SK-N-SH treated with all-trans-retinoic acid at 6 μM for 48 hours (cell line): ENCODE measurements around the gene FOXRED2.

ENCODE experiments used
- ARNTL ChIP-seq: fragments of 450-650 bp; formaldehyde crosslinking; IDR thresholded peaks from 2 replicates; pipeline ENCODE4 v1.5.0; 2020; ENCODE audit warnings: low read depth, mild to moderate bottlenecking, moderate library complexity, borderline replicate concordance
- CREB5 ChIP-seq: fragments of 250-450 bp; sonication (Bioruptor Pico); IDR thresholded peaks from 2 replicates; pipeline ENCODE4 v1.5.1; 2020; ENCODE audit warnings: low read depth, mild to moderate bottlenecking, moderate library complexity
- CSDC2 ChIP-seq: fragments of 250-450 bp; sonication (Bioruptor Pico); IDR thresholded peaks from 2 replicates; pipeline ENCODE4 v1.5.0; 2020; ENCODE audit warnings: mild to moderate bottlenecking, moderate library complexity
- OSR1 ChIP-seq: fragments of 250-450 bp; sonication (Bioruptor Pico); IDR thresholded peaks from 2 replicates; pipeline ENCODE4 v1.8.0; 2022; ENCODE audit warnings: moderate library complexity, mild to moderate bottlenecking, inconsistent platforms
- SNAI2 ChIP-seq: fragments of 250-450 bp; sonication (Bioruptor Pico); IDR thresholded peaks from 2 replicates; pipeline ENCODE4 v1.5.0; 2020; ENCODE audit warnings: mild to moderate bottlenecking, moderate library complexity
- TCF4 ChIP-seq: fragments of 250-450 bp; sonication (Bioruptor Pico); IDR thresholded peaks from 2 replicates; pipeline ENCODE4 v1.8.0; 2021; ENCODE audit warnings: mild to moderate bottlenecking, moderate library complexity, borderline replicate concordance
- ZC3H10 ChIP-seq: fragments of 250-450 bp; sonication (Bioruptor Pico); IDR thresholded peaks from 2 replicates; pipeline ENCODE4 v1.5.1; 2021; ENCODE audit warnings: mild to moderate bottlenecking, moderate library complexity
- ZNF8 ChIP-seq: fragments of 450-650 bp; formaldehyde crosslinking; IDR thresholded peaks from 2 replicates; pipeline ENCODE4 v1.5.0; 2020; ENCODE audit warnings: mild to moderate bottlenecking, moderate library complexity

GRCh38 chr22:36536717-36537116, 29.9 kb upstream of the FOXRED2 start:
- TF ChIP-seq ZNF8 (CRISPR knock-in tag), result no peak
- TF ChIP-seq CSDC2, result no peak
- TF ChIP-seq ARNTL, result no peak
- TF ChIP-seq TCF4 (CRISPR knock-in tag), result no peak
- TF ChIP-seq ZC3H10, result no peak
- TF ChIP-seq SNAI2, result no peak
- TF ChIP-seq CREB5 (CRISPR knock-in tag), result no peak
- TF ChIP-seq OSR1, result no peak
